GM08714 (cell line): ENCODE results near the gene PFDN2.
A peak's percentile ranks its signal among the peaks of the same experiment; 100 is the strongest.

Experiments used
- H3K4me3 ChIP-seq: fragments of 200-500 bp; sonication (Bioruptor generic); 2 replicates; pipeline ENCODE4 v1.5.1; 2014; ENCODE audit warnings: mild to moderate bottlenecking, low read length, inconsistent platforms
- ZNF274 ChIP-seq: IDR thresholded peaks from 2 replicates; pipeline ENCODE4 v1.6.1; 2012; ENCODE audit warnings: mild to moderate bottlenecking, low read depth, low read length

Gene PFDN2, protein sequence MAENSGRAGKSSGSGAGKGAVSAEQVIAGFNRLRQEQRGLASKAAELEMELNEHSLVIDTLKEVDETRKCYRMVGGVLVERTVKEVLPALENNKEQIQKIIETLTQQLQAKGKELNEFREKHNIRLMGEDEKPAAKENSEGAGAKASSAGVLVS

GRCh38 chr1:161117759-161118581 lies at the start of gene PFDN2, which contains the start of gene NIT1:
PFDN2 (minus strand) TSS chr1:161118037; CDS start chr1:161118026, 11 bp downstream.
NIT1 (plus strand) TSS chr1:161118105; CDS start chr1:161118177, 72 bp downstream.
- peak within 1 kb of the TSS; percentile 91 for H3K4me3 ChIP-seq
- TF ChIP-seq ZNF274 = no peak

- TF ChIP-seq ZNF274 = no peak
Measured at GRCh38 chr1:161166669-161167548, 49.1 kb upstream of the PFDN2 start.

GRCh38 chr1:161165742-161166668 lies 48.2 kb upstream of the PFDN2 start, which contains the start of gene PPOX:
PPOX (plus strand) TSS chr1:161166426; CDS start chr1:161166848, 422 bp downstream.
- no peak for TF ChIP-seq ZNF274
- peak within 1 kb of the TSS; percentile 76 for H3K4me3 ChIP-seq

More at GRCh38 chr1:161166669-161167548, 49.1 kb upstream of the PFDN2 start:
- peak overlapping the region; percentile 76 for H3K4me3 ChIP-seq

DNA sequence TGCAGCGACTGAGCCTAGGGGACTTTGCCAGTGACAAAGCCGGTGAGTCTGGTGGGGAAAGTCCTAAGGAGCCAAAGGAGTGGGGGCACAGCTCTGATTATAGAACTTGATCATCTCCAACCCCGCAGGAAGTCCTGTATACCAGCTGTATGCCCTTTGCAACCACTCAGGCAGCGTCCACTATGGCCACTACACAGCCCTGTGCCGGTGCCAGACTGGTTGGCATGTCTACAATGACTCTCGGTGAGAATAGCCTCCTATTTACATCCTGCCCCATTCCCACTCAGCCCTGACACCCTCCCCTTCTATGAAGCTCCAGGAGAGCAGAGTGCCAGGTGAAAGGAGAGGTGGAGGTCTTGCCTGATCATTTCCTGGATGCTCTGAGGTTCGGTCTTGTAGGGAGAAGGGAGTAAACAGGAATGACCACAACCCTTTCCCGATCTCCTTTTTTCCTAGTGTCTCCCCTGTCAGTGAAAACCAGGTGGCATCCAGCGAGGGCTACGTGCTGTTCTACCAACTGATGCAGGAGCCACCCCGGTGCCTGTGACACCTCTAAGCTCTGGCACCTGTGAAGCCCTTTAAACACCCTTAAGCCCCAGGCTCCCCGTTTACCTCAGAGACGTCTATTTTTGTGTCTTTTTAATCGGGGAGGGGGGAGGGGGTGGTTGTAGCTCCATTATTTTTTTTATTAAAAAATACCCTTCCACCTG lies 47.2 kb upstream of the PFDN2 start:
- H3K4me3 ChIP-seq = peak overlapping the region; percentile 61; the same call in 1 of the 2 replicates
- TF ChIP-seq ZNF274 = no peak

DNA sequence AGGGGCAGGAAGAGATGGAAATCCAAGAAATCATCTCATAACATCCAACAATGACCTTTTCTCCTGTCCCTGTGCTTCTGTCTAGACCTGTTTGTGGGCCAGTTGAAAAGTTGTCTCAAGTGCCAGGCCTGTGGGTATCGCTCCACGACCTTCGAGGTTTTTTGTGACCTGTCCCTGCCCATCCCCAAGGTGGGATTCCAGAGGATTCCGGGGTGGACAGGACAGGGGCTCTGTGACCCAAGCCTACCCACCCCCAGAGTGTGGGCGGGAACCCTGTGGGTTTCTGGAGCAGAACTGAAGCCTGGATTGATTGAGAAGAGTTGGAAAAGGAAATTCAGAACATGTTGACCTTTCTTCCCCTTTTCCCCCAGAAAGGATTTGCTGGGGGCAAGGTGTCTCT lies 46.0 kb upstream of the PFDN2 start:
- no peak for TF ChIP-seq ZNF274
- no peak overlapping the region for H3K4me3 ChIP-seq

DNA sequence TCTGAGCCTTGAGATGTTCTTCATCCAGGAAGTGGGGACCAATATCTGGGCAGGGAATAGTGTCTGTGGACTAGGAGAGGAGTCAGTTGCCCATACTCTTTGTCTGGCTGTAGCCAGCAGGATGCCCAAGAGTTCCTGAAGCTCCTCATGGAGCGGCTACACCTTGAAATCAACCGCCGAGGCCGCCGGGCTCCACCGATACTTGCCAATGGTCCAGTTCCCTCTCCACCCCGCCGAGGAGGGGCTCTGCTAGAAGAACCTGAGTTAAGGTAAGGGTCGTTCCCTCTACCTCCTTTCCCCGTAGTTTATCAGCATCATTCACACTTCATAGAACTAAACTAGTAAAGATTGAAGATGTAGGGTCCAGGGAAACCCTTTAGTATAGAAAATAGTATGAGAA lies 45.0 kb upstream of the PFDN2 start:
- H3K4me3 ChIP-seq = no peak overlapping the region
- no peak for TF ChIP-seq ZNF274

DNA sequence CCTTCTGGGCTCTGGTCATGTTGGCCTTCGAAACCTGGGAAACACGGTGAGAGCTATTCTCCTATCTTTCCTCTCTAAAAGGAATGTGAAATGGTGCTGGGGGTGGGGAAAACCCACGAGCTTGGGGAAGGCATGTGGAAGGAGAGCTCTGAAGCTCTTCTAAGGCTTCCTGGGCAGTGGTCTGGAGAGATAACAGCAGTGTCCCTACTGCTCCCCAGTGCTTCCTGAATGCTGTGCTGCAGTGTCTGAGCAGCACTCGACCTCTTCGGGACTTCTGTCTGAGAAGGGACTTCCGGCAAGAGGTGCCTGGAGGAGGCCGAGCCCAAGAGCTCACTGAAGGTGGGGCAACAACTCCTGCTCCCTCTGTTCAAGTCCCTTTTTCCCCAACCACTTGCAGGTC lies 44.2 kb upstream of the PFDN2 start:
- no peak for TF ChIP-seq ZNF274

GRCh38 chr1:161161652-161162051 lies 43.8 kb upstream of the PFDN2 start:
- TF ChIP-seq ZNF274 = no peak
- no peak overlapping the region for H3K4me3 ChIP-seq

More for the DNA sequence above, 44.2 kb upstream of the PFDN2 start:
- no peak overlapping the region for H3K4me3 ChIP-seq

DNA sequence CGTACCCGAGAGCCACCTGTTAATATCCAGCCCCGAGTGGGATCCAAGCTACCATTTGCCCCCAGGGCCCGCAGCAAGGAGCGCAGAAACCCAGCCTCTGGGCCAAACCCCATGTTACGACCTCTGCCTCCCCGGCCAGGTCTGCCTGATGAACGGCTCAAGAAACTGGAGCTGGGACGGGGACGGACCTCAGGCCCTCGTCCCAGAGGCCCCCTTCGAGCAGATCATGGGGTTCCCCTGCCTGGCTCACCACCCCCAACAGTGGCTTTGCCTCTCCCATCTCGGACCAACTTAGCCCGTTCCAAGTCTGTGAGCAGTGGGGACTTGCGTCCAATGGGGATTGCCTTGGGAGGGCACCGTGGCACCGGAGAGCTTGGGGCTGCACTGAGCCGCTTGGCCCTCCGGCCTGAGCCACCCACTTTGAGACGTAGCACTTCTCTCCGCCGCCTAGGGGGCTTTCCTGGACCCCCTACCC lies 42.9 kb upstream of the PFDN2 start:
- TF ChIP-seq ZNF274 = no peak
- H3K4me3 ChIP-seq = no peak overlapping the region

DNA sequence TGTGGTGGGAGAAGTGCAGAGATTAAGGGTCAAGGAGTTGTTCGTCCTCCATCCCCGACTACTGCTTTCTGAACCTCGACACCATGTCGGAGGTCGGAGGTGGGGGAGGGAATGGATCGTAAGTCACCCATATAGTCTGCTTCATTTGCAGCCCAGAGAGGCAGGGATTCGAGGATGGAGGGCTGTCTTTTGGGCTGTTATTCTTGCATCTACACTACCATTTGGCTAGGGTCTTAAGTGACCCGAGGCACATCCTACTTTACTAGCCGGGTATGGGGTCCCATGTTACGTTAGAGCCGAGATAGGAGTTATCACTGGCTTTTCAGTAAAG lies 42.0 kb upstream of the PFDN2 start:
- TF ChIP-seq ZNF274 = no peak
- peak overlapping the region; percentile 71 for H3K4me3 ChIP-seq

DNA sequence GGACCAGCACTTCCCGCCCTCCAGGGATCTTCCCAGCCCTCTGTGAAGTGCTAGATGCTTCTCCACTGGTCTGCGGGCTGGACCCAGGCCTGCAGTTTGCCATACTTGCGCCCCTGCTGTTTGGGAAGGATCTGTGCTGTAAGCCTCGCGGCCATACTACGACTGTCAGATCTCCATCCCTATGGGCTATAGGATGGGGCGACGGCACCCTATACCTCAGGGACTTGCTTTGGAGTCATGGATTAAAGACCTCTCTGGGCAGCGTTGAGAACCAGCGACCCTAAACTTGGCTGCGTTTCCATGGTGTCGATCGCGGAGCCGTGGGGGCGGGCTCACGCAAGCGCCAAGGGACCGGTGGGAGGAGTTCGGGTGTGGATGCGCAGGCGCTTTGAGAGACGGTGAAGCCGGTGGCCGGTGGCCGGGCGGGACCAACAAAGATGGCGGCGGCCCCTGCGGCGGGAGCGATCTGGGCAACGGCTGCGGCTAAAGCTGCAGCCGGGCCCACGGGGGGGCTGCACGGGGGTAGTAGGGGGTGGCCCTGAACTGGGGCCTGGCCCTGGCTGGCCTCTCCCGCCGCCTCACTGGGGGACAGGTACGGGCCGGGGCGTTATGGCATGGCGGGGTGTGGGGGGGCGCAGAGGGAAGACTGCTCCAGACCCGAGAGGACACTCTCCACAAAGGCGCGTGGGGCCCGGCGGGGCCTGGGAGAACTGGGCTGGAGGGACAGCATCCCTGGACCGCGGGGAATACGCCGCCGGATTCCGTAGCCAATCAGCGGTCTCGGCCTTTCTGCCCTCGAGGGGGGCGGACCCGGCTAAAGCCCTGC lies 41.5 kb upstream of the PFDN2 start, which contains the start of gene USP21:
TSS of gene USP21 (plus strand) at position 414 of the 826 bp plus-strand sequence. CDS start 1,141 bp downstream, outside the sequence.
- TF ChIP-seq ZNF274 = no peak
- H3K4me3 ChIP-seq = peak within 1 kb of the TSS; percentile 71
